IMR-90 (cell line): ENCODE results near the gene ACE. TPM values are rescaled to one million over a fixed set of nuclear protein-coding genes. Genes with fewer than 3 reads are reported as not detected.

Experiments
- ATAC-seq: fragments of 200-7000 bp; cut with Tn5 transposase; 2 replicates; pipeline ENCODE4 v1.9.1; 2020; ENCODE audit warnings: low read depth, mild to moderate bottlenecking, moderate library complexity
- BruUV-seq: library from RNA; stranded (reverse); fragments of 400-500 nt; replicated peaks from 2 replicates; lab custom pipeline; 2021; lab: Mats Ljungman, UMichigan
- CTCF ChIA-PET: fragments of 300-600 bp; formaldehyde crosslinking; extraction: SDS; loops from one replicate; lab custom pipeline; 2021; ENCODE audit warnings: antibody characterized with exemption; lab: Yijun Ruan, JAX
- POLR2A ChIA-PET: fragments of 300-600 bp; sonication (Branson Sonifier 250); formaldehyde crosslinking; loops from one replicate; lab custom pipeline; 2022; ENCODE audit warnings: antibody characterized with exemption; ENCODE audit not compliant: unreplicated experiment; lab: Charles Lee
- DNase-seq: peaks from one replicate; pipeline ENCODE4 v3.0.0; 2013
- H2AFZ ChIP-seq: replicated peaks from 2 replicates; pipeline ENCODE3; 2013; ENCODE audit warnings: low read length, mild to moderate bottlenecking; ENCODE audit not compliant: poor library complexity
- H2AK5ac ChIP-seq: 2 replicates; pipeline ENCODE4 v1.6.1; 2013; ENCODE audit warnings: low read depth, low read length, inconsistent platforms
- H2AK9ac ChIP-seq: replicated peaks from 2 replicates; pipeline ENCODE3; 2013; ENCODE audit warnings: mild to moderate bottlenecking, low read depth, low read length, moderate library complexity; ENCODE audit not compliant: poor library complexity
- H2BK120ac ChIP-seq: 2 replicates; pipeline ENCODE4 v1.6.1; 2013; ENCODE audit warnings: low read depth, low read length, inconsistent platforms
- H2BK15ac ChIP-seq: 3 replicates; pipeline ENCODE4 v1.6.1; 2013; ENCODE audit warnings: low read depth, low read length, inconsistent platforms
- H2BK20ac ChIP-seq: 2 replicates; pipeline ENCODE4 v1.6.1; 2013; ENCODE audit warnings: low read depth, mild to moderate bottlenecking, inconsistent platforms, low read length, moderate library complexity
- H2BK5ac ChIP-seq: 2 replicates; pipeline ENCODE4 v1.6.1; 2013; ENCODE audit warnings: mild to moderate bottlenecking, low read depth, low read length, inconsistent platforms; ENCODE audit not compliant: poor library complexity, severe bottlenecking
- H3K14ac ChIP-seq: replicated peaks from 2 replicates; pipeline ENCODE4 v1.6.1; 2013; ENCODE audit warnings: low read depth, low read length, inconsistent platforms
- H3K18ac ChIP-seq: 2 replicates; pipeline ENCODE4 v1.6.1; 2013; ENCODE audit warnings: low read depth, low read length, control low read depth
- H3K23ac ChIP-seq: 2 replicates; pipeline ENCODE4 v1.6.1; 2013; ENCODE audit warnings: low read depth, low read length, inconsistent platforms
- H3K27ac ChIP-seq: 2 replicates; pipeline ENCODE4 v1.5.1; 2013; ENCODE audit warnings: mild to moderate bottlenecking, control low read depth, low read length; ENCODE audit not compliant: insufficient read depth
- H3K27me3 ChIP-seq: 2 replicates; pipeline ENCODE4 v1.6.1; 2013; ENCODE audit warnings: low read length; ENCODE audit not compliant: control insufficient read depth, insufficient read depth
- H3K36me3 ChIP-seq: 2 replicates; pipeline ENCODE4 v1.6.1; 2013; ENCODE audit warnings: low read length, mixed read lengths; ENCODE audit not compliant: control insufficient read depth, insufficient read depth
- H3K4ac ChIP-seq: 2 replicates; pipeline ENCODE4 v1.6.1; 2013; ENCODE audit warnings: low read depth, low read length, inconsistent platforms
- H3K4me1 ChIP-seq: 2 replicates; pipeline ENCODE4 v1.6.1; 2013; ENCODE audit warnings: low read length, mixed read lengths; ENCODE audit not compliant: control insufficient read depth, insufficient read depth
- H3K4me2 ChIP-seq: 2 replicates; pipeline ENCODE4 v1.6.1; 2013; ENCODE audit warnings: low read depth, mild to moderate bottlenecking, control low read depth, low read length, moderate library complexity
- H3K4me3 ChIP-seq: 2 replicates; pipeline ENCODE4 v1.5.1; 2013; ENCODE audit warnings: low read depth, mild to moderate bottlenecking, control low read depth, low read length, moderate library complexity; ENCODE audit not compliant: insufficient read depth
- H3K56ac ChIP-seq: 2 replicates; pipeline ENCODE4 v1.6.1; 2013; ENCODE audit warnings: low read length, inconsistent platforms; ENCODE audit not compliant: insufficient read depth; ENCODE audit errors: extremely low read depth
- H3K79me1 ChIP-seq, 2 experiments: 2 replicates each; pipeline ENCODE4 v1.6.1; 2013; ENCODE audit warnings: low read length in 2 of 2, inconsistent platforms in 1 of 2, low read depth in 1 of 2
- H3K9ac ChIP-seq: 2 replicates; pipeline ENCODE4 v1.6.1; 2013; ENCODE audit warnings: low read depth, low read length, control low read depth
- H3K9me1 ChIP-seq: 2 replicates; pipeline ENCODE4 v1.6.1; 2013; ENCODE audit warnings: low read length, inconsistent platforms; ENCODE audit not compliant: insufficient read depth
- H3K9me3 ChIP-seq: 2 replicates; pipeline ENCODE4 v1.6.1; 2013; ENCODE audit warnings: low read length; ENCODE audit not compliant: control insufficient read depth, insufficient read depth
- H4K20me1 ChIP-seq: 2 replicates; pipeline ENCODE4 v1.6.1; 2013; ENCODE audit warnings: low read length, inconsistent platforms; ENCODE audit not compliant: insufficient read depth
- H4K5ac ChIP-seq: 2 replicates; pipeline ENCODE4 v1.6.1; 2013; ENCODE audit warnings: mild to moderate bottlenecking, low read depth, low read length, control low read depth
- H4K8ac ChIP-seq, 2 experiments: 2 replicates each; pipeline ENCODE4 v1.6.1; 2013; ENCODE audit warnings: low read depth in 2 of 2, low read length in 2 of 2, control low read depth in 1 of 2, inconsistent platforms in 1 of 2
- H4K91ac ChIP-seq: 2 replicates; pipeline ENCODE4 v1.6.1; 2013; ENCODE audit warnings: low read depth, low read length, inconsistent platforms; ENCODE audit not compliant: insufficient read depth
- BHLHE40 ChIP-seq: fragments of 150-350 bp; IDR thresholded peaks from 2 replicates; pipeline ENCODE4 v1.6.1; 2016; ENCODE audit warnings: mild to moderate bottlenecking, low read depth, low read length
- CHD1 ChIP-seq: IDR thresholded peaks from 2 replicates; pipeline ENCODE4 v1.6.1; 2012; ENCODE audit warnings: low read depth, low read length, improper control_type of control experiment
- CTCF ChIP-seq: conservative IDR thresholded peaks from 2 replicates; pipeline ENCODE4 v1.5.1; 2012; ENCODE audit warnings: mild to moderate bottlenecking, low read depth, low read length, improper control_type of control experiment
- MAFK ChIP-seq: IDR thresholded peaks from 2 replicates; pipeline ENCODE4 v1.6.1; 2012; ENCODE audit warnings: low read depth, low read length, improper control_type of control experiment
- MAZ ChIP-seq: IDR thresholded peaks from 2 replicates; pipeline ENCODE4 v1.6.1; 2012; ENCODE audit warnings: low read depth, mild to moderate bottlenecking, low read length, improper control_type of control experiment, moderate library complexity, borderline replicate concordance
- MXI1 ChIP-seq: IDR thresholded peaks from 2 replicates; pipeline ENCODE4 v1.6.1; 2012; ENCODE audit warnings: low read depth, mild to moderate bottlenecking, low read length, moderate library complexity, borderline replicate concordance
- RFX5 ChIP-seq: IDR thresholded peaks from 2 replicates; pipeline ENCODE4 v1.8.0; 2012; ENCODE audit warnings: low read depth, mild to moderate bottlenecking, low read length, moderate library complexity
- USF2 ChIP-seq: fragments of 150-350 bp; IDR thresholded peaks from 2 replicates; pipeline ENCODE4 v1.6.1; 2017; ENCODE audit warnings: mild to moderate bottlenecking, antibody characterized with exemption, low read length, low read depth
- WGBS, 2 experiments: methylation state at CpG; one replicate each; pipeline versions ENCODE4 v1.1.5 to v1.1.7; 2013; ENCODE audit warnings: missing lambda C conversion rate in 2 of 2; ENCODE audit not compliant: insufficient read length in 1 of 2; ENCODE audit errors: extremely low coverage in 2 of 2; 5-methylcytosine and 5-hydroxymethylcytosine counted together
- dilution Hi-C: fragments of 300-500 bp; cut with HindIII; formaldehyde crosslinking; loops from one replicate; pipeline ENCODE4 v1.14.3; 2018; ENCODE audit warnings: low sequenced_read_pairs; ENCODE audit not compliant: unreplicated experiment
- in situ Hi-C: fragments of 300-500 bp; cut with MboI; formaldehyde crosslinking; loops from 3 replicates; pipeline ENCODE4 v1.14.3; 2019; ENCODE audit warnings: low sequenced_read_pairs, inconsistent platforms, mixed read lengths
- intact Hi-C: fragments of 100-400 bp; cut with micrococcal nuclease; formaldehyde crosslinking; loops from 2 replicates; pipeline ENCODE4 v1.10.0; 2022
- polyA plus RNA-seq, 3 experiments: library from polyadenylated mRNA; depleted of rRNA; stranded (reverse); fragments of >200 nt; gene quantifications; 2 replicates each; pipeline ENCODE4 v1.2.3, GENCODE V29; 2012; ENCODE audit warnings: low replicate concordance in 1 of 3
- total RNA-seq: library from RNA; depleted of rRNA; stranded (reverse); fragments of >200 nt; gene quantifications from 2 replicates; pipeline ENCODE4 v1.2.3, GENCODE V29; 2012
- TF ChIP-seq, protein P1 (sequence below): fragments of 150-350 bp; IDR thresholded peaks from 2 replicates; pipeline ENCODE4 v1.6.1; 2016; ENCODE audit warnings: low read depth, mild to moderate bottlenecking, low read length, moderate library complexity, borderline replicate concordance

The ACE gene
- total and polyA plus RNA-seq, 2 of the 4 experiments (the other 2 are of a cell fraction) = 1.4 to 5.8 TPM

- H3K4ac ChIP-seq = no peak overlapping the region
- H3K9ac ChIP-seq = no peak overlapping the region
- peaks cover 48% of the 10 kb centered on the region for H3K27me3 ChIP-seq
- H3K56ac ChIP-seq = no peak overlapping the region
- H3K27ac ChIP-seq = no peak overlapping the region
- no peak overlapping the region for H4K8ac ChIP-seq
- no peak overlapping the region for H4K91ac ChIP-seq
- no peaks in the 10 kb centered on the region for H3K9me3 ChIP-seq
- dilution Hi-C loops (no loop called here), in situ Hi-C loops (no loop called here), intact Hi-C loops (no loop called here)
- no peak overlapping the region for H3K23ac ChIP-seq
- H3K4me3 ChIP-seq = no peak overlapping the region
- no peak overlapping the region for H2AFZ ChIP-seq
- BruUV-seq = no TSS peak
- no peaks in the 10 kb centered on the region; the same call in 1 of the 2 replicates for H4K20me1 ChIP-seq
- TF ChIP-seq BHLHE40 (no peak), CTCF (no peak), USF2 (no peak), CHD1 (no peak), MAFK (no peak), MXI1 (no peak), RFX5 (no peak), MAZ (no peak)
- TF ChIP-seq, protein P1, sequence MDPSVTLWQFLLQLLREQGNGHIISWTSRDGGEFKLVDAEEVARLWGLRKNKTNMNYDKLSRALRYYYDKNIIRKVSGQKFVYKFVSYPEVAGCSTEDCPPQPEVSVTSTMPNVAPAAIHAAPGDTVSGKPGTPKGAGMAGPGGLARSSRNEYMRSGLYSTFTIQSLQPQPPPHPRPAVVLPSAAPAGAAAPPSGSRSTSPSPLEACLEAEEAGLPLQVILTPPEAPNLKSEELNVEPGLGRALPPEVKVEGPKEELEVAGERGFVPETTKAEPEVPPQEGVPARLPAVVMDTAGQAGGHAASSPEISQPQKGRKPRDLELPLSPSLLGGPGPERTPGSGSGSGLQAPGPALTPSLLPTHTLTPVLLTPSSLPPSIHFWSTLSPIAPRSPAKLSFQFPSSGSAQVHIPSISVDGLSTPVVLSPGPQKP = no peak
- no peaks in the 10 kb centered on the region for H3K4me1 ChIP-seq
- H2AK9ac ChIP-seq = peak overlapping the region; percentile 5
- CTCF ChIA-PET = no interaction called here
- no peaks in the 10 kb centered on the region for H3K79me1 ChIP-seq
- H3K9me1 ChIP-seq = no peaks in the 10 kb centered on the region
- H2AK5ac ChIP-seq = no peak overlapping the region
- no peaks in the 10 kb centered on the region for H3K36me3 ChIP-seq
- no peak overlapping the region for H3K18ac ChIP-seq
- no peak overlapping the region for H2BK15ac ChIP-seq
- no peak overlapping the region for H3K4me2 ChIP-seq
- no peak overlapping the region for H4K5ac ChIP-seq
- POLR2A ChIA-PET = no interaction called here
- DNase-seq (no peak), ATAC-seq (no peak)
- H2BK20ac ChIP-seq = no peak overlapping the region
- no peak overlapping the region for H3K14ac ChIP-seq
- WGBS, 2 experiments = 76% methylated on average over 11 of the region's 26 CpGs; no CpG with 5 or more reads in 1 of the 2 experiments
- H2BK5ac ChIP-seq = no peak overlapping the region
- H2BK120ac ChIP-seq = no peak overlapping the region
Measured at GRCh38 chr17:63529711-63530556, 53.1 kb downstream of the ACE start.
